CD4-positive, alpha-beta T cell treated with Interleukin-15 for 1 hour (primary cell): Measurements from ENCODE around the gene ERBIN.
"Not testable (repeated sequence)": the region's sequence is repeated elsewhere in the genome, so short reads cannot be mapped to it uniquely, and the experiment has no call there.

Experiments used
- DNase-seq: peaks from one replicate; pipeline ENCODE4 v3.0.0-alpha.2; 2020

ERBIN gene

DNA sequence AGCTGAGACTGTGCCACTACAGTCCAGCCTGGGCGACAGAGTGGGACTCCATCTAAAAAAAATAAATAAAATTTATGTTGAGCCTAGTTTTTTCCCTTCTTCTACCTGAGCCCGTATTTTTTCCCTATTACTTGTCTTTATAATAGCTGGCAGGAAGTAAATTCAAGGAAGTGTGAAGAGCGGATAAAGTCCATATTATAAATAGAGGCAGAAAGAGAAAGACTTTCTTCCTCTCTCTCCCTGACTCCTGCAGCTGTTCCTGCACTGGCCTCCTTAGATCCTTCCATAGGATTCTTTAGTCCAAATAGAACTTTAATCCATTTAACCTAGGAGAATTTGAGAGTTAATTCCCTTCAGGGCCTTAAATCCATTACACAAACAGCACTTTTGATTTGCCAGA lies 10.3 kb upstream of the ERBIN start:
- DNase-seq, result no peak

DNA sequence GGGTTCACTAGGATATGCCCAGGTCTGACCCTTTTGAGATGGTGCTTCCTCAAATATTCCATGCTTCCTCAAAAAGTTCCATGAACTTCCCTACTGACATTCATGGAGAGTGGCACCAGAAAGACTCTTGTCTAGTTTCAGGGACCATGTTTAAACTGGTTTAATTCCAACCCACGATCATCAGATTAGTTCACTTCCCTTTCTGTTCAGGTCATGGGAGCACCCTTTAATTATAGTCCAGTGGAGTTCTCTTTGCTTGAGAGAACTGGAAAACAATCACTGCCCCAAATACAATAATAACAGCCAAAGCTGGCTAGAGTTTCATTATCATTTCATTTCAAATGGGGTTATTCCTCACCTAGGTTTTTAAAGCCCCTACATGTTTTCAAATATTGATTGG lies 9.7 kb upstream of the ERBIN start:
- DNase-seq, result no peak

DNA sequence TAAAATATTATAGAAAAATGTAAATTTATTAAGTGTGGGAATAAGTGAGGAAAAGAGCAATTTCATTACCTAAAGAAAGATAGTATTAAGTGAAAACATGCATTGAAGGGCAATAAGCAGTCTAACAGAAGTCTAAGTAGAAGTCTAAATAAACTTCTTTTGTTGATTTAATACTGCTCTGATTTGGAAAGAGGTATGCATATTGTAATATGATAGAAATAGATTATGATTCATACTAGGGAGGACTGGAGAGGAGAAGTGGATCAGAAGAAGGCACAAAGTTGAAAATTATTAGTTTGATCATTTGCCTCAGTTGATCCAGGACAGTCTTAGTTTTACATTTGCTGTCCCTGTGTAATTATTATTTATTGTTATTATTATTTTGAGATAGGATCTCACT lies 6.6 kb upstream of the ERBIN start:
- DNase-seq, result no peak

DNA sequence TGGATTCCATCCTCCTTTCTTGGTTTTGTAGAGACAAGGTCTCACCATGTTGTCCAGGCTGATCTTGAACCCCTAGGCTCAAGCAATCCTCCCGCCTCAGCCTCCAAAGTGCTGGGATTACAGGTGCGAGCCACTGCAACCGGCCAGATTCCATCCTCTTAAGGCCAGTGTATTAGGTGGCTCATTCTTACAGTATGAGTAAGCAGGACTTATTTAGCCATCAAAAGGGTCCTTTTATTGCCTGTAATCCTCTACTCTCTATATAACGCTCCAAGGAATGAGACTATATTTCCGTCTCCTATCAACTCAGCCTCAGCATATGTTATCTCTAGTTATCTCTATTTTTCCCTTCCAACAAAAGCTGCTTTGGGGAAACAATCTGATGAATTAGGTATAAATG lies 3.0 kb upstream of the ERBIN start:
- DNase-seq, result no peak

DNA sequence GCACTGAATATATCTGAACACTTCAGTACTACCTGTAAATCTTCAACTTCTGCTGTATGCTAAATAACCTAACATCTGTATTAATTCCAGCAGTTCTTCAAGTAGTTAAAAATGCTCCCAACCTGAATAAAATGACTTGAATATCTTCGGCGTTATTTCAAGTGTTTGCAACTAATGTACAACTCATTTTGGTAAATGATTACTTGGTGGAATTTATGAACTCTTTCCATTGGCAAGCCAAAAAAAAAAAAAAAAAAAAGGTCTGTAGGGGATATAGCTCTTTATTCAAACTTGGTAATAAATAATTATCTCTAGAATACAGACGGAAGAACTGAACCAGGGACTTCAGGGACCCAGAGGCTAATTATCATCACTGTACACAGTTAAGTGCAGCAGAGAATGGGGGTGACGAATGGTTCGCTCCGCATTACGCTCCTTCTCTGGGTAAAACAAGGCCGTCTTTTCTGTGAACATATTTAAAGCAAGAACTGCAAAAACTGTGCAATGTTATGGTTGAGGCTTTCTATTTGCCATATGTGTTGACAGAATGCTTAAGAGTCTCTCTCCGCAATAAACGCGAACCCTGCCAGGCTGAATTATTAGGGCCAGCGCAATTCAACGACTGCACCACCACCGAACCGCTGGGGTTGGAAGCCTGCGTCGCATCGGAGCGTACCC lies 1.9 kb upstream of the ERBIN start:
- no peak for DNase-seq

DNA sequence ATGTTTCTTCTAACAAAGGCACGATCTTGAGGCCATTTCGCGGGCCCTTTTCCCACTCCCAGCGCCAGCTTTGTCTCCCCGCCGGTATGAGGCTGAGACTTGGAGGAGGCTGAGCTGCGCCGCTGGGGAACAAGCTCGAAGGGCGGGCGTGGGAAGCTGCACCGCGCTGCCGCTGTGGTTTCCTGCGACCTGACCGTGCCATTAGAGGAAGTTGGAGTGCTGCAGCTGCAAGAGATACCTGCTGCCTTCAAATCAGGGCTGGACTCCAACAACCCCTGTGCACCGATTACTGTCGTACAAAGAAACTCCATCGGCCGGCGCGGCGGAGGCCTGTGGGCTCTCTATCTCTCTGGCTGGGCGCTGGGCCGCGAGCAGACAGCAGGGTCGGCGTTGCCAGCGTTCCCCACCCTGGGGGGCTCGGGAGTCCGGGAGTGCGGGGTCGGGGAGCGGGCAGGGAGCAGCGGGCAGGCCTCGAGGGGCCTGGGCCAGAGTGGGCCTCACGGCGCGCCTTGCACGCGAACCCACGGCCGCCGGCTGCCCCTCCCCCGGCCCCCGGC lies 1.3 kb upstream of the ERBIN start:
- peak; percentile 81 for DNase-seq

DNA sequence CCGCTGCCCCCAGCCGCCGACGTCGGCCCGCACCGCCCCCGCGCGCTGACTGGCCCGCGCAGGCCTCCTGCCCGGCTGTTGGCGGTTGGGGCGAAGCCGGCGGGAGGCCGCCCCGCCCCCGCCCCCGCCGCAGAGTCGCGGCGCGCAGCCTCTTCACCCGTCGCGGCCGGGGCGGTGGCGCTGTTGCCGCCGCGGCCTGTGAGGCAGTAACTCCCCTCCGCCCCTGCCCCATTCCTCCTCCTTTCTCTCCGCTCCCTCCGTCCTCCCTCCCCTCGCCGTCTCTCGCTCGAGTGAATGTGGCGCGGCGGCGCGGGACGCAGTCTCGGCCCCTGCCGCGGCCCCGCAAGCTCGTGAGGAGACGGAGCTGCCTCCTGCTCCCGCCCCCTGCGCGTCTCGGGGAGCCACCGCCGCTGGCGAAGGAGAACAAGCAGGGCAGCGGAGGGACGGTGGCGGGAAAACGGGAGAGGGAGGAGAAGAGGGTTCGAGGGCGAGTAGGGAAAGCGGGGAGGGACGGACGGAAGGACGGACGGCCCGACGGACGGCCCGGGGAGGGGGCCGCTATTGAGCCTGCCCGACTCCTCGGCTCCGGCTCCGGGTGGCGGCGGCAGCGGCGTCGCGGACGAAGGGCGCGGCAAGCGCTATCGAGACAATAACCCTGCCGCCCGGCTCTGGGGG lies 637 bp upstream of the ERBIN start:
- DNase-seq, result peak; percentile 87

DNA sequence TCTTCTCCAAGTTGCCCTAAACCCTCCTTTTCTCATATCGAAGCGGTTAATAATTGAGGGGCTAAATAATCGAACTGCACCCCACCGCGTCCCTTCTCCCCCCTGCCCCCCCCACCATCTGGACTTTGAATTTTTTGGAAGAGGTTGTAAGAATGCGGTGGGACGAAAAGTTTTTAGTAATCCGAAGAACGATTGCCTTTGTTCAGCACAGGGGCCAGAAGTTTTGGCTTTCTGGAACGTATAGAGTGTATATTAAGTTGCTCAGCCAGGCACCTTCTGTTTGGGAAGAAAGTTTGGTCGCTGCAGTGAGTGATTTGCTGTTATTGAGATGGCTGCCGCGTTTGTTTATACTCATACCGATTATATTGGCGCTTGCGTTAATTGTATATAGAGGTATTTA lies 518 bp downstream of the ERBIN start:
- DNase-seq, result no peak

DNA sequence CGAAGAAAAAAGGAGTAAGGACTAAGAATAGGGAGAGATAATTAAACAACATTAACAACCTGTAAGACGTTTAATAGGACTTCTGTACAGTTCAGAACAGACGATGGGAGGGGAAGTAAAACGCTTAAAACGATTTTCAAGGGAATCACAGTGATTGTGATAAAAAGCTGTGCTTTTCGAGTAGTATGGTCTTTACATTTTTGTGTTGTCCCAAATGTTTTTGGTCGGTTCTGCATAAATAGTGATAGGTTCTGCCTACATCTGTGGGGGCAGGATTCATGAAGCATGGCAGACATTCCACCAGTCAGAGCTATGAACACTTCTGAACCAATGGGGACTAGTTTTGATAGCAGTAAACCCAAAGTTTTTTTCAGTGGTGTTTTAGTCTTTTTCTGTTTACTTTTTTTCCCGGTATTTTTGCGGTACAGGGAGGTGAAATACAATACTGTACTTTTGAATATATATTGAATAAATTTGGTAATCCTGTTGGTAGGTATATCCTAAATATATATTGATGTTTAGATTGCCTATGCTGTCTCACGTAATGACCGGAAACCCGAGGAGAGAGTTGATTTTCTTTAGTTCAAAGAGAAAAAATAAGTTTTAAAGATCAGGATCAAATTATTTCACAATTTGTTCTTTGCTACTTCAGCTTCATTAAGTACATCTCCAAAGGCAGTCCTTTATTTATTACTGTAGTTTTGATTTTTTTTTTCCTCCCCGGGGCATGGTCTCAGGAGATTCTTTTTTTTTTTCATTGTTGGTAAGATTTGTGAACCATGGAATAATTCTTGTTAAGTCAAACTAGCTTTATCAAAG lies 1.3 kb downstream of the ERBIN start:
- peak; percentile 37 for DNase-seq

DNA sequence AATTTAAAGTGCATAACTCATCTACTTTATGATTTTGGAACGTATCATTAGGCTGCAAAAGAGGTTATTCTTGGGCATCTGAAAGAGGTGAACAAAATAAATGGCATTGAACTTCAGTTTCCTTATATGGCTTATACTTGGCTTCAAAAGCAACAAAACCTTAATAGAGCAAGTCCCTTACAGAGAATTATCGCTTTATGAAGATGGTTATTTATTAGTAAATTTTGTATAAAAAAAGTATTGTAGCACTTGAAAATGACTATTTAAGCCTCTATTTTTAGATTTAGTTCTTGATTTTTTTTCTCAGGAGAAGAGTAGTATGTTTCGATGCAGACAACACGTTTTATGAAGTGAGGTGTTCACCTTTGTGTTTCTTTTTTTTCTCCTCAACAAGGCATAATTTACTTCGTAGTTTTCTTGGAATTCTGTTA lies 2.0 kb downstream of the ERBIN start:
- DNase-seq, result no peak

DNA sequence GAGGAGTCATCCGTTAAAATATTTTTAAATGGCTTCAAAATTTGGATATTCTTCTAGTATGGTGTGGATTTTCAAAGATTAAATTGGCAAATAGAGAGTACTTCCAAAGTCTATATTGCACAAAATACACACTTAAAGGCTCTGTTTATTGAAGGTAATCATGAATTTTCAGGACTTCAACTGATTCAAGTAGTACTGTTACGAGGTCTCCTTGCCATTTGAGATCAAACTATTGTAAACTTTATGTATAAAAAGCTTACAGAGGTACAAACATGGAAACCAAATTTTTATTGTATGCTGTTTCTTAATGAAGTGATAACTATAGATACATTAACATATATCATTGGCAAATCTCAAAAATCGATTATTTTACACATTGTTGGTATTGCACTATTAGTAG lies 2.5 kb downstream of the ERBIN start:
- DNase-seq, result no peak

DNA sequence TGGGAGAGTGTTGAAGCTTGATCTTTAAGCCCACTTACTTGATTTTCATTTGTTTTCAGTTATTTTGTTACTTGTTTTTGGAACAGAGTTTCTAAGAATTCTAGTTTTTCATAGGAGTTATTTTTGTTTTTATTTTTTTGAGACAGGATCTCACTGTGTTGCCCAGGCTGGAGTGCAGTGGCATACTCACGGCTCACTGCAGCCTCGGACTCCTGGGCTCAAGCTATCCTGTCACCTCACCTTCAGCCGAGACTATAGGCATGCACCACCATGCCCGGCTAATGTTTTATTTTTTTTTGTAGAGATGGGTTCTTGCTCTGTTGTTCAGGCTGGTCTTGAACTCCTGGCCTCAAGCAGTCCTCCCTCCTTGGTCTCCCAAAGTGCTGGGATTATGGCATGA lies 6.3 kb downstream of the ERBIN start:
- DNase-seq, result no peak

DNA sequence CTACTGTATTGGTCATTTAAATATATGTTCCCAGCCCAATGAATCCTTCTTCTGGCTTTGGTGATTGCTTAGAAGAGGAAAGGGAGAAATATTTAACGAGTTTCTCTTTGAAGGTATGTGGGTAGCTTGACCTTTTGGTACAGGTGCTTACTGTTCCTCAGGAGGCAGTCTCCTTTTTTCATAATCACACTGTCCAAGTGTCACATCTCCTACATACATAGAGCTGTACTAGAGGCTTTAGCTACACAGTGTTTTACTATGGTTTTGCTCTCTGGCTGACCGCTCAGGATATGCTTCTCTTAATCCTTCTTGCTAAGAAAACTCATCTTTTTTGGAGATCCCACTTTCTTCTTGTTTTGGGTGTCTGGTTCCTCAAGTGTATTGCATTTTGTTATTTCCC lies 6.9 kb downstream of the ERBIN start:
- no peak for DNase-seq

DNA sequence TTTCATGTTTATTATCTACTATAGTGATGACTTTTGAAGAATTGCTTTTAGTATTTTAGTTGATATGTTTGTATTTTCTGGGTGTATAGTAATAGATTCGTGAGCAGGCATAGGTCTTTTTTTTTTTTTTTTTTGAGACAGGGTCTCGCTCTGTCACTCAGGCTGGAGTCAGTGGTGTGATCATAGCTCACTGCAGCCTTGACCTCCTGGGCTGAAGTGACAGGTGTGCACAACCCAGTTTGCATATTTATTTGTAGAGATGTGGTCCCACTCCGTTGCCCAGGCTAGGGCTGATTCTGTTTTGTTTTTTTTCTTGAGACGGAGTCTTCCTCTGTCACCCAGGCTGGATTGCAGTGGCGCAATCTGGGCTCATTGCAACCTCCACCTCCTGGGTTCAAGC lies 11.9 kb downstream of the ERBIN start:
- DNase-seq, result no peak

DNA sequence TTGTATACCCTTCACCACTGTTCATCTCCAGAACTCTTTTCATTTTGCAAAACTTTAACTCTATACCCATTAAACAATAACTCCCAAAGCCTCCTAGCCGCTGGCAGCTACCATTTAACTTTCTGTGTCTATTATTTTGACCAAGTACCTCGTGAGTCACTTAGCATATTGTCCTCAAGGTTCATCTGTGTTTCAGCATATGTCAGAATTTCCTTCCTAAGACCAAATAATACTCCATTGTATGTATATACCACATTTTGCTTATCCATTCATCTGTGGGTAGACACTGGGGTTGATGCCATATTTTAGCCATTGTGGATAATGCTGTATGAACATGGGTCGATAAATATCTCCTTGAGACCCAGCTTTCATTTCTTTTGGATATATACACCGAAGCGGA lies 17.4 kb downstream of the ERBIN start:
- no peak for DNase-seq

DNA sequence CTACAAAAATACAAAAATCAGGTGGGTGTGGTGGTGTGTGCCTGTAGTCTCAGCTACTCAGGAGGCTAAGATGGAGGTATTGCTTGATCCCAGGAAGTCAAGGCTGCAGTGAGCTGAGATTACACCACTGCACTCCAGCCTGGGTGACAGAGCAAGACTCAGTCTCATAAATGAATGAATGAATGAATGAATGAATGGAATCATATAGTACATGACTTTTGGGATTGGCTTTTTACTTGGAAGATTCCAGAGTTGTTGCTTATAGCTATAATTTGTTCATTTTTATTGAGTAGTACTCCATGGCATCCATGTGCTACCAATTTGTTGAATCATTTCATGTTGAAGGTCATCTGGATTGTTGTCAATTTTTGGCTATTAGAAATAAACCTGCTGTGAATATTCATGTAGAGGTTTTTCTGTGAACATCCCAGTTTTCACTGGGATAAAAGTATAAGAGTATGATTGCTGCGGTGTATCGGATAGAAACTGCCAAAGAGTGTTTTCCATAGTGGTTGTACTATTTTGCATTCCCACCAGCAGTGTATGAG lies 19.9 kb downstream of the ERBIN start:
- no peak for DNase-seq

DNA sequence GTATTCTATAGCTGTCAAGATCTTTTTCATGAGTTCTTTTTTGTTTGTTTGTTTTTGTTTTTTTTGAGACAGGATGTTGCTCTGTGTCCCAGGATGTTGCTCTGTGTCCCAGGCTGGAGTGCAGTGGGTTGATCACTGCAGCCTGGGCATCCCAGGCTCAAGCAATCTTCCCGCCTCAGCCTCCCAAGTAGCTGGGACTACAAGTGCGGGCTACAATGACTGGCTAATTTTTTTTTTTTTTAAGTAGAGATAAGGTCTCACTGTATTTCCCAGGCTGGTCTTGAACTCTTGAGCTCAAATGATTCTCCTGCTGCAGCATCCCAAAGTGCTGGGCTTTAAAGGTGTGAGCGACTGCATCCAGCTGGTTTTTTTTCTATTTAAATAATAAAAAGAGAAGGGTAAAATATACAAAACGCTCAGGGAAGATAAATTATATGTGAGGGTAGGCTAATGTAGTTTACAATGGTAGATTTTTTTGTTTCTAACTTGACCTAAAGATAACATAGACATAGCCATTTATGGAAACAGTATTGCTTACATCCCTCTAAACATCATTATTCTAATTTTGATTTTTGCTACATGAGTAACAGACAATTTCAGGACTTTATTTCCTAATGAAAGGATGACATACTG lies 21.9 kb downstream of the ERBIN start:
- no peak for DNase-seq

DNA sequence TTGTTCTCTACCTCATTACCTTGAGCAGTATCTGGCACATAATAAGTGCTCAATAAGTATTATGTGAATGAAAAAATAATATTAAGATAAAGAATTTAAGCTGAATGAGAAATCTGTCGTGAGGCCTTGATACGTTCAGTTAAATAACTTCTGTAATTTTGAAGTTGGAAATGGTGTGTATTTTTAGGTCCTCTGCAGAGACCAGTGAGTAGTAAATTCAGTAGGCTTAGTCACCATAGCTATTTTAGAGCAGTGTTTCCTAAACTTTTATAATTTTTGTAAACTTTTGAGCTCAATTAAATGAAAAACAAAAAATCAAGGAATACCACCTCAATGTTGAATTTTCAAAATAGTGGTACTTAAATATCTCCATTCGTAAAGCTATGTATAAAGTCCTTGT lies 25.0 kb downstream of the ERBIN start:
- no peak for DNase-seq

DNA sequence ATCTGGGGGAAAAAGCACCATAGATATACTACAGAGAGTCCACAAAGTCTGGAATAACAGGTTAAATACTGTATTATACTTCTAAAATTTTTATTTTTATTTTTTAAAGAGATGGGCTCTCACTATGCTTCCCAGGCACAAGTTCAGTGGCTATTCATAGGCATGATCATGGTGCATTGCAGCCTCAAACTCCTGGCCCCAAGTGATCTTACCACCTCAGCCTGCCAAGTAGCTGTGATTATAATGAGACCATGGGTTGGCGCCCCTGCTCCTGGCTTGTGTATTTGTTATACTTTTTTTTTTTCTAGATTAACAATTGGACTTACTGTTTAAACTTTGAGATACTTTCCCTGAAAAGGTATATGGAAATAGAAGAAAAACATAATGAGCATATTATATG lies 25.9 kb downstream of the ERBIN start:
- no peak for DNase-seq

DNA sequence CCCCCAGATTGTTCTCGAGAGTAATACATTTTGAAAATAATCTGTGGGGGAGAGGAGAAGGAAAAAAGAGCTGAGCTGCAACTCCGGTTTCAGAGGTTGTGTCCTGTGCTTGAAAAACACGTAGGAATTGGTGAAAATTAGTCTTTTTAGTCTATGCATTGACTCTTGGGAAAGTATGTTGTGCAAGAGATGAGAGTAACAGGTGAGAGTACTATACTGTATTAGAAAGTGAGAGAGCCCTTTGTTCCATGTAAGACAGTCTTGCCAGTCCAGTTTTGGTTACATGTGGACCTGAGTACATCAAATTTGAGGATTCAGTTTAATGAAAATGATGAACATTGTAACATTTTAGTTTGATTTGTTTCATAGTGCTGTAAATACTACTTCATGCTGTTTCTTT lies 27.8 kb downstream of the ERBIN start:
- DNase-seq, result no peak

DNA sequence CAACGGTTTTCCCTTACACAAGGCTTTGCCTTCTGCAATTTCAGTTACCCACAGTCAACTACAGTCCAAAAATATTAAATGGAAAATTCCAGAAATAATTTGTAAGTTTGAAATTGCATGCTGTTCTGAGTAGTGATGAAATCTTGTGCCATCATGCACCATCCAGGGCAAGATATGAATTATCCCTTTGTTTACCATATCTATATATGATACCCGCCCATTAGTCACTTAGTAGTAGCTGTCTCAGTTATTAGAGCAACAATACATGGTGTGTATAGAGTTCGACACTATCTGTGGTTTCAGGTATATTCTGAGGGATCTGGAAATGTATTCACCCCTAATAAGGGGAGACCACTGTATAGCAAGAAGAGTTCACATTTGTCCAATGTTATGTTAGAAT lies 29.4 kb downstream of the ERBIN start:
- DNase-seq, result no peak

DNA sequence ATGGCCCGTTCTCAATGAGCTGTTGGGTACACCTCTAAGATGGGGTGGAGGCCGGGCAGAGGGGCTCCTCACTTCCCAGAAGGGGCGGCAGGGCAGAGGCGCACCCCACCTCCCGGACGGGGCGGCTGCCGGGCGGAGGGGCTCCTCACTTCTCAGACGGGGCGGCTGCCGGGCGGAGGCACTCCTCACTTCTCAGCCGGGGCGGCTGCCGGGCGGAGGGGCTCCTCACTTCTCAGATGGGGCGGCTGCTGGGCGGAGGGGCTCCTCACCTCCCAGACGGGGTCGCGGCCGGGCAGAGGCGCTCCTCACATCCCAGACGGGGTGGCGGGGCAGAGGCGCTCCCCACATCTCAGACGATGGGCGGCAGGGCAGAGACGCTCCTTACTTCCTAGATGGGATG lies 31.3 kb downstream of the ERBIN start:
- DNase-seq, result not testable (repeated sequence)

DNA sequence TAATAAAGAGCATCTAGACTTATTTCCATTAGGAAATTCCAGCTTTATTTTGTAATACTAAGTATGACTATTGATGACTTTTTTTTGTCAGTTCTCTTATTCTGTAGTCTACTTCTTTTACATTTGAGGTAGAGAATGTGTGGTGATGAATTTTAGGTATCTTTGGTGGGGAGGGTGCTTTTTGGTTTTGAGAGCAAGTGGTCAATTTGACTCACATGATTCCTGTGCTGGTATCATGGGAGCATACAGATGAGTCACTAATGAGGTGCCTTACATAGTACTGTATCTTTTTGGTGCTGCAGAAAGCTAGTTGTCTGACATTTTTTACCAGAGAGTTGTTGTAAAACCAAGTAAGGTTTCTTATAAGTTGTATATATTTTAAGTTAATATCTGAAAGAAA lies 35.3 kb downstream of the ERBIN start:
- no peak for DNase-seq
